ENCODE data around the gene MKI67.

DNA sequence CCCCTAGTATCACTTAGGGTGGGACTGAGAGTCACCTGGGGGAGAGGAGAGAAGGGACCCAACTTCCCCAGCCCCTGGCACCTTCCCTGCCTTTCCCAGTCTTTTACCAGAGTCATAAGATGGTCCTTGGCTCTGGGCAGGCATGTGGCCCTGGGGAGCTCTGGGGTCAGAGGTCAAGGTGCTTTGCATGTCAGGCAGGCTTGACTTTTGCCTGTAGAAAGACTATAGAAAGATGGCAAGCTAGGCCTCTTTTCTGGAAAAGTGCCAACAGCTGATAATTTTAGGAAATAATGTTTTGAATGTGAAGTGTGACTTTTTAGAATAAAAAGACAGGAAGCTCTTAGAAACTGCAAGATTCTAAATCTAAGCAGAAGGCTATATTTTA lies 67.5 kb downstream of the MKI67 start:
- TF ChIP-seq, protein P1, sequence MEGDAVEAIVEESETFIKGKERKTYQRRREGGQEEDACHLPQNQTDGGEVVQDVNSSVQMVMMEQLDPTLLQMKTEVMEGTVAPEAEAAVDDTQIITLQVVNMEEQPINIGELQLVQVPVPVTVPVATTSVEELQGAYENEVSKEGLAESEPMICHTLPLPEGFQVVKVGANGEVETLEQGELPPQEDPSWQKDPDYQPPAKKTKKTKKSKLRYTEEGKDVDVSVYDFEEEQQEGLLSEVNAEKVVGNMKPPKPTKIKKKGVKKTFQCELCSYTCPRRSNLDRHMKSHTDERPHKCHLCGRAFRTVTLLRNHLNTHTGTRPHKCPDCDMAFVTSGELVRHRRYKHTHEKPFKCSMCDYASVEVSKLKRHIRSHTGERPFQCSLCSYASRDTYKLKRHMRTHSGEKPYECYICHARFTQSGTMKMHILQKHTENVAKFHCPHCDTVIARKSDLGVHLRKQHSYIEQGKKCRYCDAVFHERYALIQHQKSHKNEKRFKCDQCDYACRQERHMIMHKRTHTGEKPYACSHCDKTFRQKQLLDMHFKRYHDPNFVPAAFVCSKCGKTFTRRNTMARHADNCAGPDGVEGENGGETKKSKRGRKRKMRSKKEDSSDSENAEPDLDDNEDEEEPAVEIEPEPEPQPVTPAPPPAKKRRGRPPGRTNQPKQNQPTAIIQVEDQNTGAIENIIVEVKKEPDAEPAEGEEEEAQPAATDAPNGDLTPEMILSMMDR (IDR thresholded peaks at IDR 0.05 in 8 of 11, conservative IDR thresholded peaks at IDR 0.05 in 3 of 11) = no peak
- TF ChIP-seq POLR2A (IDR thresholded peaks at IDR 0.05) = no peak

Measured in spleen (tissue), 7 donors.